Muscle layer of duodenum (tissue), 2 donors: ENCODE results near the gene CHST13.

Experiments used
- H3K27ac ChIP-seq: one replicate; pipeline ENCODE4 v1.7.0; 2013; ENCODE audit warnings: mild to moderate bottlenecking, low read length
- H3K27me3 ChIP-seq: one replicate; pipeline ENCODE4 v1.7.0; 2013; ENCODE audit warnings: low read depth, mild to moderate bottlenecking, control low read depth, low read length
- H3K36me3 ChIP-seq, 2 donors: one replicate each; pipeline ENCODE4 v1.7.0; 2013; ENCODE audit warnings: low read length in 2 of 2, control low read depth in 1 of 2, mild to moderate bottlenecking in 1 of 2; ENCODE audit not compliant: insufficient read depth in 2 of 2, control insufficient read depth in 1 of 2
- H3K4me1 ChIP-seq, 2 donors: one replicate each; pipeline ENCODE4 v1.7.0; 2013; ENCODE audit warnings: low read length in 2 of 2, mild to moderate bottlenecking in 2 of 2, control low read depth in 1 of 2, moderate library complexity in 1 of 2; ENCODE audit not compliant: insufficient read depth in 2 of 2, control insufficient read depth in 1 of 2
- H3K4me3 ChIP-seq, 2 donors: one replicate each; pipeline ENCODE4 v1.7.0; 2013; ENCODE audit warnings: low read length in 2 of 2, low read depth in 1 of 2, mild to moderate bottlenecking in 1 of 2
- H3K9me3 ChIP-seq, 2 donors: one replicate each; pipeline ENCODE4 v1.7.0; 2013; ENCODE audit warnings: low read length in 2 of 2, control low read depth in 1 of 2, mild to moderate bottlenecking in 1 of 2; ENCODE audit not compliant: control insufficient read depth in 1 of 2
- donor health status: healthy.

CHST13 gene

GRCh38 chr3:126488886-126489569 lies 34.9 kb upstream of the CHST13 start:
- no peaks in the 10 kb centered on the region for H3K27me3 ChIP-seq
- H3K27ac ChIP-seq = no peak overlapping the region
- H3K4me3 ChIP-seq = no peak overlapping the region
- no peaks in the 10 kb centered on the region for H3K9me3 ChIP-seq
- H3K36me3 ChIP-seq = no peaks in the 10 kb centered on the region
- H3K4me1 ChIP-seq = no peaks in the 10 kb centered on the region

DNA sequence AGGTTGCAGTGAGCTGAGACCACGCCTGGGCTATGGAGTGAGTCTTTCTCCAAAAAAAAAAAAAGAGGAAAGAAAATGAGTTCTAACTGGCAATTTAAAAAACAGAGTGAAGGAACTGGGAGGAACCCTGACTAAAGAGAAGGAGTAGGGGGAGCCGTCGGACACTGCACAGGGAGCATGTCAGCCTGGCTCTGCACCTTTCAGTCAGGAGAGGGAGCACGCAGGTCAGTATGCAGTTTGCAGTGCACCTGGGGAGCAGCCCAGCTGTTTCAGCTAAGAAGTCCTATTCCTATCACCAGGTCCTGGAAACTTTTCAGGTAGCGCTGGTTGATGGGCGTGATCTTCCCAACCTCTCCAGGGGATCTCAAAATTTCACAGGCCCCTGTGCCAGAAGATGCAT lies 33.3 kb upstream of the CHST13 start:
- Histone ChIP-seq H3K27ac (no peak overlapping the region), H3K36me3 (no peaks in the 10 kb centered on the region), H3K9me3 (no peaks in the 10 kb centered on the region), H3K4me1 (no peaks in the 10 kb centered on the region), H3K27me3 (no peaks in the 10 kb centered on the region), H3K4me3 (no peak overlapping the region)

DNA sequence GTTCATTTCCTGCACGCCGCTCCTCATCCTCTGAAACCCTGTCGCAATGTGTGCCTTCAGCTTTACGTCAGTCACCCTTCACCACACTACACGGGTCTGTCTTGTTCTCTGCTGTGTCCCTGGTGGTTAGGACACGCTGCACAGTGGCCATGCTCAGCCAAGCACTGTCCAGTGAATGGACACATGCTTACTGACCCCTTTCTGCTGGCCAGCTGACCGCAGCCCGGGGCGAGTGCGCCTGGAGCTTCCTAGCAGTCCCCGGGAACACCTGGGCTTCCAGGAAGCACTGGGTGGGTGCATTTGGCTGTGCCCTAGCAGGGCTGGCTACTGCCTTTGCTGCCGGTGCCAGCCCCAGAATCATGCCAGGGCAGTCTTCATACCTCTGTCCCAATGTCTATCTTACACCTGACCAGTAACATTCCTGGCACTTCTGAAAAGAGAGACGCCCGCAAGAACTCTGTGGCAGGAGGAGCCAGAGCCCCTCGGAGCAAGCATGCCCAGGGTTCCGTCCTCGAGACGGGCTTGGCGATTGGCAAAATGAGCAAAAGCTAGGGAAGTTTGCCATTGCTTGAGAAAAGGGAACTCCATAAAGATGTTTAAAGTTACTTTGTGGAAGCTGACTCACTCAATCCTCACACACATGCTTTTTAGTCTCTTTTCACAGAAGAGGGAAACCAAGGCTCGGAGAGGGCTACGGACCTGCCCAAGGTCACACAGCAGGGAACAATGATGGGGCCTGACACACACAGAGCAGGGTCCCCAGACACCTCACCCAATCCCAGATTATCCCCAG lies 32.5 kb upstream of the CHST13 start:
- no peaks in the 10 kb centered on the region for H3K9me3 ChIP-seq
- no peaks in the 10 kb centered on the region for H3K4me1 ChIP-seq
- no peak overlapping the region for H3K27ac ChIP-seq

GRCh38 chr3:126493051-126493450 lies 30.9 kb upstream of the CHST13 start:
- H3K27me3 ChIP-seq = no peaks in the 10 kb centered on the region

More for the DNA sequence above, 32.5 kb upstream of the CHST13 start:
- Histone ChIP-seq H3K4me3 (no peak overlapping the region), H3K27me3 (no peaks in the 10 kb centered on the region), H3K36me3 (no peaks in the 10 kb centered on the region)

DNA sequence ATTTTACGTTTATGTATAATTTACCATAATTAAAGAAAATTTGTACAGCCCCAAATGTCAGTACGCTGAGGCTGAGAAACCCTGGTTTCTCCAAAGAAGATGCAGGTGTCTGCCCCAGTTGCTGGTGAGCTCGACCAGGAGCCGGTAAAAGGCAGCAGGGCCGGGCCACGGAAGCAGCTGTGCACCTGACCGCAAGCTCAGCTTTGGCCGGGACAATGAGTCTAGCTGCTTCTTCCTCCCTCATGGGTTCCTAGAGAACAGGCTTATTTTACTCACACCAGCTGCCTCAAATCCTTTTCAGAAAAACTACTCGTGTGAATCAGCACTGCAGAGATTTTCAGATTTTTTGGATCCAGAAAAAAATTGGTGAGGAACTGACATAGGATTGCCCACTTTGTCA lies 30.2 kb upstream of the CHST13 start:
- no peak overlapping the region for H3K4me3 ChIP-seq
- H3K27me3 ChIP-seq = no peaks in the 10 kb centered on the region
- H3K27ac ChIP-seq = no peak overlapping the region
- H3K4me1 ChIP-seq = no peaks in the 10 kb centered on the region
- no peaks in the 10 kb centered on the region for H3K36me3 ChIP-seq
- H3K9me3 ChIP-seq = no peaks in the 10 kb centered on the region

More at GRCh38 chr3:126493051-126493450, 30.9 kb upstream of the CHST13 start:
- H3K4me1 ChIP-seq = no peaks in the 10 kb centered on the region
- no peaks in the 10 kb centered on the region for H3K36me3 ChIP-seq
- H3K27ac ChIP-seq = no peak overlapping the region
- no peaks in the 10 kb centered on the region for H3K9me3 ChIP-seq
- no peak overlapping the region for H3K4me3 ChIP-seq

GRCh38 chr3:126494204-126494969 lies 29.6 kb upstream of the CHST13 start:
- H3K36me3 ChIP-seq = no peaks in the 10 kb centered on the region
- no peak overlapping the region for H3K4me3 ChIP-seq
- H3K9me3 ChIP-seq = no peaks in the 10 kb centered on the region
- H3K4me1 ChIP-seq = no peaks in the 10 kb centered on the region
- H3K27me3 ChIP-seq = no peaks in the 10 kb centered on the region
- H3K27ac ChIP-seq = no peak overlapping the region

DNA sequence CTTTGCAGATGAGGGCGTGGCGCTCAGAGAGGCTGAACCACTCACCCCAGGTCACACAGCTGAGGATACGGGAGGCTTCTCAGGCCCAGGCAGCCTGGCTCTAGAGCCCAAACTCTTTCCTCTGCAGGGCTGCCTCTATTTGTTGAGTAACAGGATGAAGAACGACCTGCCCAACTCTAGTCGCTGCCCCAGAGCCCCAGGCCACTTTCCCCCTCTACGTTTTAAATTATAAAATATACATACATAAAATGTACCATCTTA lies 29.1 kb upstream of the CHST13 start:
- Histone ChIP-seq H3K36me3 (no peaks in the 10 kb centered on the region), H3K27me3 (no peaks in the 10 kb centered on the region), H3K4me3 (no peak overlapping the region), H3K27ac (no peak overlapping the region), H3K9me3 (no peaks in the 10 kb centered on the region), H3K4me1 (no peaks in the 10 kb centered on the region)

DNA sequence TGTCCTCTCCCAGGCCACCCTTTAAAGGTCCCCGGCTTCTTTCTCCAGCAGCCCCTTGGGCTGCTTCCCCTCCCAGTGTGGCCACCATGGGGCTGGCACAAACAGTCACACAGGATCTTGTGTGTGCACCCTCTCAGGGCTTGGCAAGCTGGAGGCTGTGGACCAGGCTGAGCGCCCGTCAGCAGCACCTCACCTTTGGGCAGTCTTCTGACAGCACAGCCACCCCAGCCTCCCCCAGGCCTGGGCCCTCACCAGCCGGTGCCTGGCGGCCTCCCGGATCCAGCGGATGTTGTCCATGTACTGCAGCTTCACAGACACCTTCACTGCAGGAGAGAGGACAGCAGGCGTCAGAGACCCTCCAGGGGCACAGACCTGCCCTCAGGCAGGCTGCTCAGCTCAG lies 28.2 kb upstream of the CHST13 start:
- Histone ChIP-seq H3K27me3 (no peaks in the 10 kb centered on the region), H3K9me3 (no peaks in the 10 kb centered on the region), H3K27ac (no peak overlapping the region), H3K4me1 (no peaks in the 10 kb centered on the region), H3K36me3 (no peaks in the 10 kb centered on the region), H3K4me3 (no peak overlapping the region)

DNA sequence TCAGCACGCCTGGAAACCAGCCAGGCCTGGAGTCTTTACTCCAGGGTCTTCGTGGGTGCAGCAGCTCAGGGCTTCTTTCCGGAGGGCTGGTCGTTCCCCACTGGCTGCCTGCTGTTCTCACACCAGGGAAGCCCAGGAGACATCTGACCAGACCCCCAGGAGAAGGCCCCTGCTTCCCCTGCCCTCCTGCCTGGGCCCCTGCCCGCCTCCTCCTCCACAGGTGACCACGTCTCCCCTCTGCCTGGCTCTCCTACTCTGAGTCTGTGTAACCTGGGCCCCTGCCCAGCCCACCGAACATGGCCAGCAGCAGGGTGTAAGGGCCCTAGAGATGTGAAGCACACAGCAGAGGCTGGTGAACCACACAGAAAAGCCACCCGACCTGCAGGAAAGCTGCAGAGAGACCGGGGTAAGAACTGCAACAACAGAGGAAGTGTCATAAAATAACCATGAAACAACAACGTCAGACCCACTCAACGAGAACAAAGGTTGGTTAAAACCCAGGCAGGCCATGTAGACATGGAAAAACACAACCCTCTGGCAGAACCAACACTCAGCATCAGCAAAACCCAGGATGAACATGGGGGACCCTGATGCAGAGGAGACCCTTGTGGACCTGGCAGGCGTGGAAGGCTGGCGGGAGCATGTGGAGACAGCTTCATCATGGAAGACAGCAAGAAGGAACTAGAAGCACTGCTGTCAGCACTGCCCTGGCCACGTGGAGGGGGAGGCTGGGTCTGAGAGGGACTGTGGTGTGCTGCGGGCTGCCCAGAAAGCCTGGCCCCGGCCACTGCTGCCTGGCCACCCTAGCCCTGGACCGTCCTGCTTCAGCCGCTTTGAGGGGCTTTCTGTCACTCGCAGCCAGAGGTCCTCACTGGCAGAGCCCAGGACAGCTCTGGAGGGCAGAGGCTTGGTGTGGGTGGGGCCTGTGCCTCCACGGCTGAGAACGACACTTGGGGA lies 26.8 kb upstream of the CHST13 start:
- H3K36me3 ChIP-seq = no peaks in the 10 kb centered on the region
- no peak overlapping the region for H3K27ac ChIP-seq
- no peak overlapping the region for H3K4me3 ChIP-seq
- no peaks in the 10 kb centered on the region for H3K9me3 ChIP-seq
- no peaks in the 10 kb centered on the region for H3K27me3 ChIP-seq
- H3K4me1 ChIP-seq = no peaks in the 10 kb centered on the region

DNA sequence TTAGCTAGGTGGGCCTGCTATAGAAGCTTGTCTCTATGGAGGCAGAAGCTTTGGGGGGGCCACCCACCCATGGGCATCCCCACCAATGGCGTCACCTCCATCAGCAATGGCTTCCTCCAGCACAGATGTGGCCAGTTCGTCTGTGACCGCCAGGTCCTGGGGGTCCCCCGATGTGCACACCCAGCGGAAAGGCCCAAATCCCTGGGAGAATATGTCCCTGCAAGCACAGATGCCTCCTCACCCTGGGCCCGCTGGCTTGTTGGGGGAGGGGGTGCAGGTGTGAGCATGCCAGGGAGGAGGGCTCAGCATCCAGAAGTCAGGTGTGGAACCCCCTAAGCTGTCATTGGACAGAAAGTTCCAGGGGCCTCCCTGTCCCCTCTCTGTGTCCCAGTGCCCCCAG lies 26.0 kb upstream of the CHST13 start:
- H3K9me3 ChIP-seq = no peaks in the 10 kb centered on the region
- no peaks in the 10 kb centered on the region for H3K4me1 ChIP-seq
- no peaks in the 10 kb centered on the region for H3K36me3 ChIP-seq

GRCh38 chr3:126498461-126498860 lies 25.5 kb upstream of the CHST13 start:
- Histone ChIP-seq H3K4me1 (no peaks in the 10 kb centered on the region), H3K27ac (no peak overlapping the region), H3K27me3 (no peaks in the 10 kb centered on the region), H3K9me3 (no peaks in the 10 kb centered on the region), H3K36me3 (no peaks in the 10 kb centered on the region), H3K4me3 (no peak overlapping the region)

More for the DNA sequence above, 26.0 kb upstream of the CHST13 start:
- Histone ChIP-seq H3K4me3 (no peak overlapping the region), H3K27me3 (no peaks in the 10 kb centered on the region), H3K27ac (no peak overlapping the region)
